ENCODE measurements around the gene TM2D3.
"Not testable (repeated sequence)": the region's sequence is repeated elsewhere in the genome, so short reads cannot be mapped to it uniquely, and the experiment has no call there.

Gene TM2D3

GRCh38 chr15:101654624-101655337 lies 2.6 kb upstream of the TM2D3 start:
- DNase-seq, result not testable (repeated sequence)

GRCh38 chr15:101654171-101654570 lies 2.0 kb upstream of the TM2D3 start:
- no peak for DNase-seq

GRCh38 chr15:101652786-101653430 lies 727 bp upstream of the TM2D3 start:
- no peak for DNase-seq

GRCh38 chr15:101651554-101652097 lies 555 bp downstream of the TM2D3 start:
- peak in 5 of 14 donors; percentile 61 to 67 (median 64) for DNase-seq

- DNase-seq, result no peak
Observed at GRCh38 chr15:101650145-101650544, 2.0 kb downstream of the TM2D3 start.

- no peak for DNase-seq
Observed at GRCh38 chr15:101648356-101648755, 3.8 kb downstream of the TM2D3 start.

GRCh38 chr15:101647251-101647650 lies 4.9 kb downstream of the TM2D3 start:
- DNase-seq, result no peak

- DNase-seq, result no peak
Observed at GRCh38 chr15:101646672-101647071, 5.5 kb downstream of the TM2D3 start.

GRCh38 chr15:101642361-101642760 lies 9.8 kb downstream of the TM2D3 start:
- DNase-seq, result peak in 6 of 14 donors; percentile 8 to 29 (median 26)

GRCh38 chr15:101641894-101642293 lies 10.3 kb downstream of the TM2D3 start:
- no peak for DNase-seq

- peak in 11 of 14 donors; percentile 12 to 79 (median 57) for DNase-seq
Observed at GRCh38 chr15:101641129-101641764, 10.9 kb downstream of the TM2D3 start.

- DNase-seq, result no peak
Observed at GRCh38 chr15:101639667-101640066, 12.5 kb downstream of the TM2D3 start.

GRCh38 chr15:101637919-101638318 lies 14.3 kb downstream of the TM2D3 start:
- DNase-seq, result no peak

GRCh38 chr15:101637516-101637915 lies 14.7 kb downstream of the TM2D3 start:
- no peak for DNase-seq

GRCh38 chr15:101637038-101637437 lies 15.1 kb downstream of the TM2D3 start:
- no peak for DNase-seq

- DNase-seq, result no peak
Observed at GRCh38 chr15:101635944-101636727, 16.0 kb downstream of the TM2D3 start.

GRCh38 chr15:101633356-101633755 lies 18.8 kb downstream of the TM2D3 start:
- DNase-seq, result no peak

GRCh38 chr15:101626729-101627128 lies 25.5 kb downstream of the TM2D3 start:
- DNase-seq, result not testable (repeated sequence)

GRCh38 chr15:101625980-101626379 lies 26.2 kb downstream of the TM2D3 start:
- no peak for DNase-seq

- DNase-seq, result no peak
Observed at GRCh38 chr15:101625184-101625583, 27.0 kb downstream of the TM2D3 start.

- DNase-seq, result no peak
Observed at GRCh38 chr15:101623367-101624304, 28.5 kb downstream of the TM2D3 start.
